HEK293T (cell line): Measurements from ENCODE around the gene SH3PXD2B.
"Not testable (repeated sequence)": the region's sequence is repeated elsewhere in the genome, so short reads cannot be mapped to it uniquely, and the experiment has no call there.

Source experiments
- CTCF ChIA-PET: fragments of 350-600 bp; formaldehyde crosslinking; extraction: SDS; loops from one replicate; lab custom pipeline; 2021; ENCODE audit warnings: antibody characterized with exemption, inconsistent platforms; lab: Yijun Ruan, JAX
- POLR2A ChIA-PET: fragments of 350-600 bp; formaldehyde crosslinking; extraction: SDS; loops from one replicate; lab custom pipeline; 2020; ENCODE audit warnings: antibody characterized with exemption, inconsistent platforms; lab: Yijun Ruan, JAX
- DNase-seq: peaks from one replicate; pipeline ENCODE4 v3.0.0; 2012; ENCODE audit warnings: mixed read lengths; ENCODE audit errors: extremely low spot score
- ARNT ChIP-seq: fragments of 450-650 bp; IDR thresholded peaks from 2 replicates; pipeline ENCODE4 v1.6.1; 2017; ENCODE audit warnings: mild to moderate bottlenecking
- BHLHE40 ChIP-seq: fragments of 450-650 bp; IDR thresholded peaks from 2 replicates; pipeline ENCODE4 v1.6.1; 2016; ENCODE audit warnings: mild to moderate bottlenecking, moderate library complexity, borderline replicate concordance
- CTBP1 ChIP-seq: fragments of 450-650 bp; IDR thresholded peaks from 2 replicates; pipeline ENCODE4 v1.6.1; 2016; ENCODE audit warnings: borderline replicate concordance
- ELF4 ChIP-seq: fragments of 450-650 bp; IDR thresholded peaks from 2 replicates; pipeline ENCODE4 v1.6.1; 2017; ENCODE audit warnings: antibody characterized with exemption
- FOXA1 ChIP-seq: fragments of 450-650 bp; IDR thresholded peaks from 2 replicates; pipeline ENCODE4 v1.6.1; 2016; ENCODE audit warnings: mild to moderate bottlenecking
- FOXK2 ChIP-seq: fragments of 450-650 bp; IDR thresholded peaks from 2 replicates; pipeline ENCODE4 v1.6.1; 2016; ENCODE audit warnings: mild to moderate bottlenecking
- FOXM1 ChIP-seq: fragments of 450-650 bp; IDR thresholded peaks from 2 replicates; pipeline ENCODE4 v1.6.1; 2017; ENCODE audit warnings: mild to moderate bottlenecking, borderline replicate concordance
- HDGF ChIP-seq: fragments of 450-650 bp; IDR thresholded peaks from 2 replicates; pipeline ENCODE4 v1.6.1; 2017; ENCODE audit warnings: antibody characterized with exemption, borderline replicate concordance
- L3MBTL2 ChIP-seq: fragments of 450-650 bp; conservative IDR thresholded peaks from 2 replicates; pipeline ENCODE4 v1.6.1; 2016; ENCODE audit warnings: mild to moderate bottlenecking
- LEF1 ChIP-seq: fragments of 450-650 bp; IDR thresholded peaks from 2 replicates; pipeline ENCODE4 v1.6.1; 2017; ENCODE audit warnings: mild to moderate bottlenecking, borderline replicate concordance
- NFRKB ChIP-seq: fragments of 450-650 bp; IDR thresholded peaks from 2 replicates; pipeline ENCODE4 v1.6.1; 2016; ENCODE audit warnings: mild to moderate bottlenecking, moderate library complexity
- PKNOX1 ChIP-seq: fragments of 450-650 bp; IDR thresholded peaks from 2 replicates; pipeline ENCODE4 v1.6.1; 2016
- SP1 ChIP-seq: fragments of 450-650 bp; IDR thresholded peaks from 2 replicates; pipeline ENCODE4 v1.6.1; 2017
- SUZ12 ChIP-seq: fragments of 450-650 bp; IDR thresholded peaks from 2 replicates; pipeline ENCODE4 v1.6.1; 2016; ENCODE audit warnings: mild to moderate bottlenecking
- TARDBP ChIP-seq: fragments of 450-650 bp; IDR thresholded peaks from 2 replicates; pipeline ENCODE4 v1.6.1; 2016
- ZNF384 ChIP-seq: fragments of 450-650 bp; IDR thresholded peaks from 2 replicates; pipeline ENCODE4 v1.6.1; 2016

SH3PXD2B gene

GRCh38 chr5:172481011-172481800 is 26.9 kb upstream of the SH3PXD2B start:
- POLR2A ChIA-PET: no interaction called here
- DNase-seq: no peak
- CTCF ChIA-PET: interaction anchor here (0.7 to 2.9 kb wide), 2 partner anchors 216 to 373 kb away, joined by 3 to 22 read pairs; no protein-coding TSS in a partner anchor
- TF ChIP-seq BHLHE40 (no peak), ZNF384 (no peak), NFRKB (no peak), FOXM1 (no peak), L3MBTL2 (no peak), FOXK2 (no peak), ARNT (no peak), CTBP1 (no peak), ELF4 (no peak), HDGF (no peak), SP1 (no peak), SUZ12 (no peak), PKNOX1 (no peak)

GRCh38 chr5:172479784-172480115 is 25.4 kb upstream of the SH3PXD2B start:
- TF ChIP-seq SP1 (no peak), FOXA1 (no peak), TARDBP (no peak), CTBP1 (no peak), ELF4 (no peak), LEF1 (no peak)
- POLR2A ChIA-PET: interaction anchor here (0.7 kb wide), 1 partner anchor 217 kb away, joined by 3 read pairs; no protein-coding TSS in a partner anchor
- DNase-seq: no peak
- CTCF ChIA-PET: interaction anchor here (0.9 to 2.9 kb wide), 4 partner anchors 11 to 235 kb away, joined by 3 to 22 read pairs (median 4); no protein-coding TSS in a partner anchor

- CTCF ChIA-PET: interaction anchor here (0.9 to 2.9 kb wide), 4 partner anchors 12 to 236 kb away, joined by 3 to 22 read pairs (median 4); no protein-coding TSS in a partner anchor
- DNase-seq: peak; percentile 92
- POLR2A ChIA-PET: interaction anchor here (0.7 kb wide), 1 partner anchor 218 kb away, joined by 3 read pairs; no protein-coding TSS in a partner anchor
- TF ChIP-seq CTBP1 (no peak), PKNOX1 (peak; percentile 46)
Measured at GRCh38 chr5:172479034-172479783, 24.9 kb upstream of the SH3PXD2B start.

- DNase-seq, POLR2A ChIA-PET: not testable (repeated sequence)
- CTCF ChIA-PET: interaction anchor here (0.6 to 2.9 kb wide), 5 partner anchors 12 to 236 kb away, joined by 3 to 22 read pairs (median 3); no protein-coding TSS in a partner anchor
Measured at GRCh38 chr5:172478695-172479033, 24.3 kb upstream of the SH3PXD2B start.

GRCh38 chr5:172478256-172478655 is 23.9 kb upstream of the SH3PXD2B start:
- POLR2A ChIA-PET: no interaction called here
- TF ChIP-seq PKNOX1 (no peak), SUZ12 (no peak), ELF4 (no peak), CTBP1 (no peak), HDGF (no peak), SP1 (no peak), ARNT (no peak), FOXA1 (no peak), NFRKB (no peak), TARDBP (no peak), FOXK2 (no peak), LEF1 (no peak), BHLHE40 (no peak), ZNF384 (no peak), FOXM1 (no peak), L3MBTL2 (no peak)
- DNase-seq: no peak
- CTCF ChIA-PET: interaction anchor here (0.6 kb wide), 1 partner anchor 217 kb away, joined by 3 read pairs; no protein-coding TSS in a partner anchor

GRCh38 chr5:172477466-172477865 is 23.1 kb upstream of the SH3PXD2B start:
- DNase-seq: no peak
- ChIA-PET POLR2A (no interaction called here), CTCF (no interaction called here)
- no peak for TF ChIP-seq ARNT
- TF ChIP-seq FOXA1: no peak
- TF ChIP-seq FOXM1: no peak
- TF ChIP-seq SP1: no peak
- TF ChIP-seq TARDBP: no peak
- TF ChIP-seq LEF1: no peak
- TF ChIP-seq ZNF384: no peak
- no peak for TF ChIP-seq PKNOX1
- TF ChIP-seq CTBP1: no peak
- TF ChIP-seq ELF4: no peak
- no peak for TF ChIP-seq HDGF
- no peak for TF ChIP-seq SUZ12
- TF ChIP-seq BHLHE40: no peak
- TF ChIP-seq L3MBTL2: no peak
